ENCODE data around the gene UPF1.

- no peak for TF ChIP-seq RAD21 (IDR thresholded peaks at IDR 0.05; ENCODE audit: low read depth)
- TF ChIP-seq CREB1 (IDR thresholded peaks at IDR 0.05; ENCODE audit: low read depth): no peak
- no peak for TF ChIP-seq TEAD4 (IDR thresholded peaks at IDR 0.05)
- TF ChIP-seq TAF1 (IDR thresholded peaks at IDR 0.05; ENCODE audit: low read depth): no peak
- no peak for TF ChIP-seq EP300 (IDR thresholded peaks at IDR 0.05; ENCODE audit: borderline replicate concordance)
- TF ChIP-seq NFIC (IDR thresholded peaks at IDR 0.05): no peak
- no peak for TF ChIP-seq USF1 (IDR thresholded peaks at IDR 0.05)
- TF ChIP-seq YY1 (IDR thresholded peaks at IDR 0.05; ENCODE audit: low read depth): no peak
- no peak for TF ChIP-seq MAX (IDR thresholded peaks at IDR 0.05)
Observed at GRCh38 chr19:18841400-18841799, 9.6 kb downstream of the UPF1 start.
